Right lobe of liver (tissue), 6 donors: ENCODE data around the gene MYO10. TPM values are rescaled to one million over a fixed set of nuclear protein-coding genes. Genes with fewer than 3 reads are reported as not detected.

Experiments
- ATAC-seq, 4 donors: fragments of 200-7000 bp; cut with Tn5 transposase; one replicate each; pipeline ENCODE4 v1.9.1; 2020; ENCODE audit warnings: mild to moderate bottlenecking in 4 of 4, moderate library complexity in 4 of 4
- DNase-seq, 3 donors: peaks; one replicate each; pipeline ENCODE4 v3.0.0-alpha.2; 2020
- H3K27ac ChIP-seq, 3 donors: fragments of 200-600 bp; one replicate each; pipeline ENCODE4 v1.8.0; 2022
- H3K27me3 ChIP-seq, 2 donors: fragments of 200-600 bp; one replicate each; pipeline ENCODE4 v1.8.0; 2022
- H3K36me3 ChIP-seq, 4 donors: fragments of 200-600 bp; sonication (generic) in 1 of 4; one replicate each; pipeline versions ENCODE4 v1.5.1 to v1.8.0; 2017 to 2022; ENCODE audit warnings: control low read depth in 1 of 4
- H3K4me1 ChIP-seq, 4 donors: fragments of 200-600 bp; sonication (generic) in 1 of 4; one replicate each; pipeline versions ENCODE4 v1.5.1 to v1.8.0; 2017 to 2022; ENCODE audit warnings: control low read depth in 1 of 4
- H3K4me3 ChIP-seq, 3 donors: fragments of 200-600 bp; one replicate each; pipeline ENCODE4 v1.8.0; 2022
- H3K9me3 ChIP-seq, 4 donors: fragments of 200-600 bp; sonication (generic) in 1 of 4; one replicate each; pipeline versions ENCODE4 v1.5.1 to v1.8.0; 2017 to 2022; ENCODE audit warnings: control low read depth in 1 of 4
- CTCF ChIP-seq, 4 donors: fragments of 200-600 bp in 3 of 4; fragments of 450-650 bp in 1 of 4; IDR thresholded peaks; one replicate each; pipeline versions ENCODE4 v1.5.1 to v1.8.0; 2016 to 2022; ENCODE audit warnings: antibody characterized with exemption in 4 of 4, mild to moderate bottlenecking in 2 of 4
- POLR2A ChIP-seq: fragments of 450-650 bp; IDR thresholded peaks from one replicate; pipeline ENCODE4 v1.6.1; 2017; ENCODE audit warnings: antibody characterized with exemption, mild to moderate bottlenecking
- WGBS: methylation state at CpG from one replicate; pipeline ENCODE4 v1.1.6; 2018; ENCODE audit warnings: low coverage, low lambda C conversion rate; ENCODE audit not compliant: insufficient coverage; ENCODE audit errors: missing lambda C conversion rate; 5-methylcytosine and 5-hydroxymethylcytosine counted together
- intact Hi-C, 2 donors: fragments of 100-400 bp; cut with DNase I; formaldehyde crosslinking; loops; one replicate each; pipeline versions ENCODE4 v1.11.2 to v1.14.1; 2022
- total RNA-seq, 6 experiments: library from RNA; depleted of rRNA in 2 of 6; stranded (reverse); fragments of >200 nt in 2 of 6; fragmentation: NEBNext Ultra II Directional in 3 of 6; extraction: Animal tissue kit (Norgen Biotek cat#: 25700) in 3 of 6; gene quantifications; one replicate each; pipeline versions ENCODE4 v1.1.0 to v1.2.4, GENCODE V29; 2016 to 2023
- donor health status: DM: no; HTN: yes; CAD: no.
- donor health status: DM: no; HTN: no; CAD: no.
- donor health status: DM: no; HTN: no; CAD: no.
- donor health status: DM: no; HTN: yes; CAD: no.
- donor health status: DM: no; HTN: yes; CAD: no.

The MYO10 gene
- total RNA-seq, 6 experiments from 2014 or later, result 3.9 to 13.1 (median 6.9) TPM

GRCh38 chr5:16687898-16688297, 248.2 kb downstream of the MYO10 start:
- ATAC-seq (no peak), DNase-seq (no peak)
- no peaks in the 10 kb centered on the region for H3K9me3 ChIP-seq
- intact Hi-C loops, result no loop called here
- no peak overlapping the region for H3K4me3 ChIP-seq
- H3K27me3 ChIP-seq, result no peaks in the 10 kb centered on the region
- no peak overlapping the region for H3K27ac ChIP-seq
- no peaks in the 10 kb centered on the region for H3K4me1 ChIP-seq
- no peak for TF ChIP-seq CTCF (IDR thresholded peaks at IDR 0.05)
- TF ChIP-seq POLR2A, result no peak
- 58% methylated on average over 2 of the region's 2 CpGs for WGBS
- peaks cover 0 to 5% (median 0%) of the 10 kb centered on the region in 4 donors for H3K36me3 ChIP-seq

GRCh38 chr5:16685069-16685468, 251.0 kb downstream of the MYO10 start:
- no peak for TF ChIP-seq POLR2A
- no peak for TF ChIP-seq CTCF (IDR thresholded peaks at IDR 0.05)
- DNase-seq, result no peak
- intact Hi-C loops, result no loop called here
- Histone ChIP-seq H3K9me3 (no peaks in the 10 kb centered on the region), H3K27ac (no peak overlapping the region), H3K27me3 (no peaks in the 10 kb centered on the region), H3K4me1 (no peaks in the 10 kb centered on the region), H3K4me3 (no peak overlapping the region), H3K36me3 (peaks cover 0 to 5% (median 0%) of the 10 kb centered on the region in 4 donors)
- no peak for ATAC-seq
- 48% methylated on average over 4 of the region's 4 CpGs for WGBS

- H3K4me1 ChIP-seq, result no peaks in the 10 kb centered on the region
- H3K27me3 ChIP-seq, result no peaks in the 10 kb centered on the region
- no peaks in the 10 kb centered on the region for H3K9me3 ChIP-seq
- no peaks in the 10 kb centered on the region for H3K36me3 ChIP-seq
- ATAC-seq (no peak), DNase-seq (no peak)
- no peak overlapping the region for H3K4me3 ChIP-seq
- 73% methylated on average over 9 of the region's 13 CpGs for WGBS
- intact Hi-C loops, result no loop called here
- no peak overlapping the region for H3K27ac ChIP-seq
- no peak for TF ChIP-seq POLR2A
- no peak for TF ChIP-seq CTCF (IDR thresholded peaks at IDR 0.05)
Measured at GRCh38 chr5:16681876-16682275, 254.2 kb downstream of the MYO10 start.

- no peak overlapping the region for H3K4me3 ChIP-seq
- H3K9me3 ChIP-seq, result no peaks in the 10 kb centered on the region
- H3K4me1 ChIP-seq, result no peaks in the 10 kb centered on the region
- DNase-seq, result no peak
- H3K27ac ChIP-seq, result no peak overlapping the region
- intact Hi-C loops, result no loop called here
- no peak for ATAC-seq
- H3K27me3 ChIP-seq, result no peaks in the 10 kb centered on the region
- 64% methylated on average over 4 of the region's 14 CpGs for WGBS
- TF ChIP-seq POLR2A, result no peak
- TF ChIP-seq CTCF (IDR thresholded peaks at IDR 0.05), result no peak
- no peaks in the 10 kb centered on the region for H3K36me3 ChIP-seq
Measured at GRCh38 chr5:16679863-16680262, 256.2 kb downstream of the MYO10 start.

GRCh38 chr5:16679190-16679589, 256.9 kb downstream of the MYO10 start:
- ATAC-seq (no peak), DNase-seq (no peak)
- Histone ChIP-seq H3K36me3 (no peaks in the 10 kb centered on the region), H3K4me3 (no peak overlapping the region), H3K4me1 (no peaks in the 10 kb centered on the region), H3K27ac (no peak overlapping the region), H3K27me3 (no peaks in the 10 kb centered on the region), H3K9me3 (no peaks in the 10 kb centered on the region)
- intact Hi-C loops, result no loop called here
- WGBS, result 81% methylated on average over 5 of the region's 9 CpGs
- TF ChIP-seq POLR2A (no peak), CTCF (IDR thresholded peaks at IDR 0.05) (no peak)
